MCF 10A (cell line): ENCODE measurements around the gene BTN2A1. TPM values are rescaled to one million over a fixed set of nuclear protein-coding genes. Genes with fewer than 3 reads are reported as not detected.

Source experiments
- BruUV-seq: library from RNA; stranded (reverse); fragments of 400-500 nt; replicated peaks from 2 replicates; lab custom pipeline; 2021; lab: Mats Ljungman, UMichigan
- CTCF ChIA-PET: fragments of 300-600 bp; sonication (Branson Sonifier 250); formaldehyde crosslinking; extraction: SDS; loops from one replicate; lab custom pipeline; 2021; ENCODE audit warnings: antibody characterized with exemption, inconsistent platforms; lab: Yijun Ruan, JAX
- POLR2A ChIA-PET: fragments of 300-600, 350-650 bp; sonication (Branson Sonifier 250); formaldehyde crosslinking; extraction: SDS; loops from one replicate; lab custom pipeline; 2020; ENCODE audit warnings: antibody characterized with exemption, inconsistent platforms; lab: Yijun Ruan, JAX
- DNase-seq: peaks from one replicate; pipeline ENCODE4 v3.0.0-alpha.2; 2018; ENCODE audit not compliant: unreplicated experiment
- H3K27ac Mint-ChIP-seq: one replicate; pipeline ENCODE4 v1.8.0; 2022; ENCODE audit warnings: mild to moderate bottlenecking, low read depth, mixed read lengths; ENCODE audit not compliant: unreplicated experiment
- H3K27me3 Mint-ChIP-seq: one replicate; pipeline ENCODE4 v1.8.0; 2022; ENCODE audit warnings: mixed read lengths; ENCODE audit not compliant: insufficient read depth, unreplicated experiment
- H3K36me3 Mint-ChIP-seq: one replicate; pipeline ENCODE4 v1.8.0; 2022; ENCODE audit warnings: mild to moderate bottlenecking, moderate library complexity, mixed read lengths; ENCODE audit not compliant: insufficient read depth, unreplicated experiment
- H3K4me1 Mint-ChIP-seq: one replicate; pipeline ENCODE4 v1.8.0; 2022; ENCODE audit warnings: mixed read lengths; ENCODE audit not compliant: insufficient read depth, unreplicated experiment
- H3K4me3 Mint-ChIP-seq: one replicate; pipeline ENCODE4 v1.8.0; 2022; ENCODE audit warnings: mild to moderate bottlenecking, moderate library complexity, mixed read lengths; ENCODE audit not compliant: unreplicated experiment
- H3K9me3 Mint-ChIP-seq: one replicate; pipeline ENCODE4 v1.8.0; 2022; ENCODE audit warnings: mixed read lengths; ENCODE audit not compliant: unreplicated experiment
- intact Hi-C: fragments of 100-400 bp; cut with micrococcal nuclease; formaldehyde crosslinking; loops from 2 replicates; pipeline ENCODE4 v1.14.1; 2022
- total RNA-seq: library from RNA; stranded (reverse); gene quantifications from 2 replicates; pipeline ENCODE4 v1.2.3, GENCODE V29; 2022
- TF ChIP-seq, protein P1 (sequence below): fragments of 200-600 bp; IDR thresholded peaks from one replicate; pipeline ENCODE4 v1.8.0; 2022; ENCODE audit warnings: antibody characterized with exemption, mild to moderate bottlenecking; ENCODE audit not compliant: unreplicated experiment

The BTN2A1 gene
- total RNA-seq, 1 experiment from 2014 or later = 14.6 TPM

- Mint-ChIP-seq H3K27ac (no peak overlapping the region), H3K9me3 (no peaks in the 10 kb centered on the region), H3K4me1 (peaks cover 1% of the 10 kb centered on the region), H3K4me3 (no peak overlapping the region), H3K36me3 (peaks cover 93% of the 10 kb centered on the region), H3K27me3 (no peaks in the 10 kb centered on the region)
- CTCF ChIA-PET = no interaction called here
- intact Hi-C loops = no loop called here
- DNase-seq = no peak
- TF ChIP-seq, protein P1, sequence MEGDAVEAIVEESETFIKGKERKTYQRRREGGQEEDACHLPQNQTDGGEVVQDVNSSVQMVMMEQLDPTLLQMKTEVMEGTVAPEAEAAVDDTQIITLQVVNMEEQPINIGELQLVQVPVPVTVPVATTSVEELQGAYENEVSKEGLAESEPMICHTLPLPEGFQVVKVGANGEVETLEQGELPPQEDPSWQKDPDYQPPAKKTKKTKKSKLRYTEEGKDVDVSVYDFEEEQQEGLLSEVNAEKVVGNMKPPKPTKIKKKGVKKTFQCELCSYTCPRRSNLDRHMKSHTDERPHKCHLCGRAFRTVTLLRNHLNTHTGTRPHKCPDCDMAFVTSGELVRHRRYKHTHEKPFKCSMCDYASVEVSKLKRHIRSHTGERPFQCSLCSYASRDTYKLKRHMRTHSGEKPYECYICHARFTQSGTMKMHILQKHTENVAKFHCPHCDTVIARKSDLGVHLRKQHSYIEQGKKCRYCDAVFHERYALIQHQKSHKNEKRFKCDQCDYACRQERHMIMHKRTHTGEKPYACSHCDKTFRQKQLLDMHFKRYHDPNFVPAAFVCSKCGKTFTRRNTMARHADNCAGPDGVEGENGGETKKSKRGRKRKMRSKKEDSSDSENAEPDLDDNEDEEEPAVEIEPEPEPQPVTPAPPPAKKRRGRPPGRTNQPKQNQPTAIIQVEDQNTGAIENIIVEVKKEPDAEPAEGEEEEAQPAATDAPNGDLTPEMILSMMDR = no peak
- BruUV-seq = no TSS peak
- POLR2A ChIA-PET = interaction anchor here (0.7 to 1.5 kb wide), 3 partner anchors 10 to 742 kb away, joined by 3 to 5 read pairs (median 3); no protein-coding TSS in a partner anchor
These were observed 6.8 kb downstream of the BTN2A1 start for GRCh38 chr6:26464416-26465131.

GRCh38 chr6:26465776-26466175 is 8.0 kb downstream of the BTN2A1 start:
- no TSS peak for BruUV-seq
- CTCF ChIA-PET = no interaction called here

GRCh38 chr6:26468829-26469228 is 11.1 kb downstream of the BTN2A1 start:
- POLR2A ChIA-PET = no interaction called here
- H3K4me3 Mint-ChIP-seq = no peak overlapping the region
- no peak for DNase-seq
- BruUV-seq = no TSS peak
- peaks cover 8% of the 10 kb centered on the region for H3K9me3 Mint-ChIP-seq
- CTCF ChIA-PET = interaction anchor here (0.6 kb wide), 1 partner anchor 115 kb away, joined by 3 read pairs; no protein-coding TSS in a partner anchor
- TF ChIP-seq, protein P1 = no peak
- H3K36me3 Mint-ChIP-seq = peaks cover 58% of the 10 kb centered on the region
- peaks cover 12% of the 10 kb centered on the region for H3K4me1 Mint-ChIP-seq
- no peak overlapping the region for H3K27ac Mint-ChIP-seq
- intact Hi-C loops = no loop called here
- H3K27me3 Mint-ChIP-seq = no peaks in the 10 kb centered on the region

More at GRCh38 chr6:26465776-26466175, 8.0 kb downstream of the BTN2A1 start:
- intact Hi-C loops = no loop called here
- Mint-ChIP-seq H3K27ac (no peak overlapping the region), H3K4me3 (no peak overlapping the region), H3K4me1 (no peaks in the 10 kb centered on the region), H3K27me3 (no peaks in the 10 kb centered on the region), H3K9me3 (no peaks in the 10 kb centered on the region), H3K36me3 (peaks cover 89% of the 10 kb centered on the region)
- no peak for DNase-seq
- POLR2A ChIA-PET = no interaction called here
- TF ChIP-seq, protein P1 = no peak

DNA sequence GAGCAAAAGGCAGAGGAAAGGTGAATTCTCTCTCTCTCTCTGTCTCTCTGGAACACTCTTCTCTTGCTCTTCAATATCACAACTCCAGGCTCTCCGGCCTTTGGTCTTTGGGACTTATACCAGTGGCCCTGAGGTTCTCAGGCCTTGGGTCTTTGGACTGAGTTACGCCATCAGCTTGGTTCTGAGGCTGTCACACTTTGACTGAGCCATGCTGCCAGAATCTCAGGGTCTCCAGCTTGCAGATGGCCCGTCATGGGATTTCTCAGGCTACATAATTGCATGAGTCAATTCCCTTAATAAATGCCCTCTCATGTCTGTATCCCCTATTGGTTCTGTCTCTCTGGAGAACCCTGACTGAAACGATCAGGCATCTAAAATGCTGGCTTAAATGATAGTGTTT is 12.9 kb downstream of the BTN2A1 start:
- H3K27ac Mint-ChIP-seq = no peak overlapping the region
- TF ChIP-seq, protein P1 = no peak
- POLR2A ChIA-PET = no interaction called here
- no peak for DNase-seq
- H3K4me1 Mint-ChIP-seq = peaks cover 21% of the 10 kb centered on the region
- H3K27me3 Mint-ChIP-seq = no peaks in the 10 kb centered on the region
- intact Hi-C loops = loop anchor here (5.0 kb wide), 1 partner anchor 67 kb away; the partner anchor contains the start of gene HMGN4
- H3K9me3 Mint-ChIP-seq = peaks cover 8% of the 10 kb centered on the region
- CTCF ChIA-PET = no interaction called here
- no TSS peak for BruUV-seq
- H3K4me3 Mint-ChIP-seq = no peak overlapping the region
- peaks cover 40% of the 10 kb centered on the region for H3K36me3 Mint-ChIP-seq
